GM23338 (cell line): ENCODE data around the gene CSF3.

Experiments used
- CREB1 ChIP-seq: fragments of 250-450 bp; sonication (Bioruptor Pico); IDR thresholded peaks from 2 replicates; pipeline ENCODE4 v1.5.0; 2020; ENCODE audit warnings: low read depth, mild to moderate bottlenecking, moderate library complexity
- EZH2 ChIP-seq: fragments of 200-600 bp; sonication (generic); IDR thresholded peaks from one replicate; pipeline ENCODE4 v1.8.0; 2017; ENCODE audit warnings: antibody characterized with exemption, mild to moderate bottlenecking, low read depth; ENCODE audit not compliant: unreplicated experiment
- EZH2phosphoT487 ChIP-seq: fragments of 200-600 bp; sonication (generic); IDR thresholded peaks from one replicate; pipeline ENCODE4 v1.8.1; 2018; ENCODE audit warnings: antibody characterized with exemption; ENCODE audit not compliant: unreplicated experiment
- JUNB ChIP-seq: IDR thresholded peaks from one replicate; pipeline ENCODE4 v1.6.1; 2016; ENCODE audit warnings: antibody characterized with exemption; ENCODE audit not compliant: unreplicated experiment
- NANOG ChIP-seq: IDR thresholded peaks from 2 replicates; pipeline ENCODE4 v1.6.1; 2016; ENCODE audit warnings: antibody characterized with exemption, borderline replicate concordance
- POLR2AphosphoS5 ChIP-seq: IDR thresholded peaks from 2 replicates; pipeline ENCODE4 v1.6.1; 2016; ENCODE audit warnings: antibody characterized with exemption, low read depth
- STAT1 ChIP-seq: IDR thresholded peaks from one replicate; pipeline ENCODE4 v1.6.1; 2016; ENCODE audit warnings: antibody characterized with exemption; ENCODE audit not compliant: unreplicated experiment
- ZNF114 ChIP-seq: fragments of 250-450 bp; sonication (Bioruptor Pico); IDR thresholded peaks from 2 replicates; pipeline ENCODE4 v1.5.0; 2020; ENCODE audit warnings: mild to moderate bottlenecking, moderate library complexity
- ZNF331 ChIP-seq: fragments of 250-450 bp; sonication (Bioruptor Pico); IDR thresholded peaks from 2 replicates; pipeline ENCODE4 v1.5.0; 2020; ENCODE audit warnings: low read depth, mild to moderate bottlenecking, moderate library complexity
- TF ChIP-seq, protein P1 (sequence below), 2 experiments: fragments of 200-600 bp in 1 of 2; sonication (generic) in 1 of 2; conservative IDR thresholded peaks; 2 replicates each; pipeline versions ENCODE4 v1.5.1 to v1.6.1; 2016 to 2017; ENCODE audit warnings: antibody characterized with exemption in 2 of 2, low read depth in 2 of 2, mild to moderate bottlenecking in 2 of 2, moderate library complexity in 1 of 2
- TF ChIP-seq, protein P2 (sequence below): IDR thresholded peaks from 2 replicates; pipeline ENCODE4 v1.6.1; 2016; ENCODE audit warnings: antibody characterized with exemption
- TF ChIP-seq, protein P3 (sequence below): IDR thresholded peaks from one replicate; pipeline ENCODE4 v1.6.1; 2018; ENCODE audit warnings: antibody characterized with exemption; ENCODE audit not compliant: unreplicated experiment
- TF ChIP-seq, protein P4 (sequence below): fragments of 250-450 bp; sonication (Bioruptor Pico); IDR thresholded peaks from 2 replicates; pipeline ENCODE4 v1.5.0; 2020; ENCODE audit warnings: mild to moderate bottlenecking, moderate library complexity

DNA sequence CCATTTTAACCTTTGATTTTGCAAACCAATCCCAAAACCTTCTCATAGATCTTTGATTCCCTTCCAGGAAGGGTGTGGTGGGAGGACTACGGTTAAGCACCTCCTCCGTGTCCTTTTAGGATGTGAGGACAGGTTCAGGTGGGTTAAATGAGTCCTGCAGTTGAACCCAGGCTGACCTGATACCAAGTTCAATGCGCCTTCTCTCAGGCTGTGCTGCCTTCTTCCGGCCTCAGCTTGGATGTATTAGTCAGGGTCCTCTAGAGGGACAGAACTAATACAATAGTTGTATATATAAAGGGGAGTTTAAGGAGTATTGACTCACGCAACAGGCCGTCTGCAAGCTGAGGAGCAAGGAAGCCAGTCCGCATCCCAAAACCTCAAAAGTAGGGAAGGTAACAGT is 10.5 kb upstream of the CSF3 start:
- TF ChIP-seq EZH2 (no peak), POLR2AphosphoS5 (no peak), EZH2phosphoT487 (no peak), JUNB (no peak), CREB1 (CRISPR knock-in tag) (no peak), NANOG (no peak), STAT1 (no peak), ZNF331 (CRISPR knock-in tag) (no peak), ZNF114 (CRISPR knock-in tag) (no peak)
- TF ChIP-seq, protein P1, sequence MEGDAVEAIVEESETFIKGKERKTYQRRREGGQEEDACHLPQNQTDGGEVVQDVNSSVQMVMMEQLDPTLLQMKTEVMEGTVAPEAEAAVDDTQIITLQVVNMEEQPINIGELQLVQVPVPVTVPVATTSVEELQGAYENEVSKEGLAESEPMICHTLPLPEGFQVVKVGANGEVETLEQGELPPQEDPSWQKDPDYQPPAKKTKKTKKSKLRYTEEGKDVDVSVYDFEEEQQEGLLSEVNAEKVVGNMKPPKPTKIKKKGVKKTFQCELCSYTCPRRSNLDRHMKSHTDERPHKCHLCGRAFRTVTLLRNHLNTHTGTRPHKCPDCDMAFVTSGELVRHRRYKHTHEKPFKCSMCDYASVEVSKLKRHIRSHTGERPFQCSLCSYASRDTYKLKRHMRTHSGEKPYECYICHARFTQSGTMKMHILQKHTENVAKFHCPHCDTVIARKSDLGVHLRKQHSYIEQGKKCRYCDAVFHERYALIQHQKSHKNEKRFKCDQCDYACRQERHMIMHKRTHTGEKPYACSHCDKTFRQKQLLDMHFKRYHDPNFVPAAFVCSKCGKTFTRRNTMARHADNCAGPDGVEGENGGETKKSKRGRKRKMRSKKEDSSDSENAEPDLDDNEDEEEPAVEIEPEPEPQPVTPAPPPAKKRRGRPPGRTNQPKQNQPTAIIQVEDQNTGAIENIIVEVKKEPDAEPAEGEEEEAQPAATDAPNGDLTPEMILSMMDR (conservative IDR thresholded peaks at IDR 0.05; ENCODE audit: low read depth in 2 of 2), result no peak
- TF ChIP-seq, protein P2, sequence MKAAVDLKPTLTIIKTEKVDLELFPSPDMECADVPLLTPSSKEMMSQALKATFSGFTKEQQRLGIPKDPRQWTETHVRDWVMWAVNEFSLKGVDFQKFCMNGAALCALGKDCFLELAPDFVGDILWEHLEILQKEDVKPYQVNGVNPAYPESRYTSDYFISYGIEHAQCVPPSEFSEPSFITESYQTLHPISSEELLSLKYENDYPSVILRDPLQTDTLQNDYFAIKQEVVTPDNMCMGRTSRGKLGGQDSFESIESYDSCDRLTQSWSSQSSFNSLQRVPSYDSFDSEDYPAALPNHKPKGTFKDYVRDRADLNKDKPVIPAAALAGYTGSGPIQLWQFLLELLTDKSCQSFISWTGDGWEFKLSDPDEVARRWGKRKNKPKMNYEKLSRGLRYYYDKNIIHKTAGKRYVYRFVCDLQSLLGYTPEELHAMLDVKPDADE, result no peak
- TF ChIP-seq, protein P3, sequence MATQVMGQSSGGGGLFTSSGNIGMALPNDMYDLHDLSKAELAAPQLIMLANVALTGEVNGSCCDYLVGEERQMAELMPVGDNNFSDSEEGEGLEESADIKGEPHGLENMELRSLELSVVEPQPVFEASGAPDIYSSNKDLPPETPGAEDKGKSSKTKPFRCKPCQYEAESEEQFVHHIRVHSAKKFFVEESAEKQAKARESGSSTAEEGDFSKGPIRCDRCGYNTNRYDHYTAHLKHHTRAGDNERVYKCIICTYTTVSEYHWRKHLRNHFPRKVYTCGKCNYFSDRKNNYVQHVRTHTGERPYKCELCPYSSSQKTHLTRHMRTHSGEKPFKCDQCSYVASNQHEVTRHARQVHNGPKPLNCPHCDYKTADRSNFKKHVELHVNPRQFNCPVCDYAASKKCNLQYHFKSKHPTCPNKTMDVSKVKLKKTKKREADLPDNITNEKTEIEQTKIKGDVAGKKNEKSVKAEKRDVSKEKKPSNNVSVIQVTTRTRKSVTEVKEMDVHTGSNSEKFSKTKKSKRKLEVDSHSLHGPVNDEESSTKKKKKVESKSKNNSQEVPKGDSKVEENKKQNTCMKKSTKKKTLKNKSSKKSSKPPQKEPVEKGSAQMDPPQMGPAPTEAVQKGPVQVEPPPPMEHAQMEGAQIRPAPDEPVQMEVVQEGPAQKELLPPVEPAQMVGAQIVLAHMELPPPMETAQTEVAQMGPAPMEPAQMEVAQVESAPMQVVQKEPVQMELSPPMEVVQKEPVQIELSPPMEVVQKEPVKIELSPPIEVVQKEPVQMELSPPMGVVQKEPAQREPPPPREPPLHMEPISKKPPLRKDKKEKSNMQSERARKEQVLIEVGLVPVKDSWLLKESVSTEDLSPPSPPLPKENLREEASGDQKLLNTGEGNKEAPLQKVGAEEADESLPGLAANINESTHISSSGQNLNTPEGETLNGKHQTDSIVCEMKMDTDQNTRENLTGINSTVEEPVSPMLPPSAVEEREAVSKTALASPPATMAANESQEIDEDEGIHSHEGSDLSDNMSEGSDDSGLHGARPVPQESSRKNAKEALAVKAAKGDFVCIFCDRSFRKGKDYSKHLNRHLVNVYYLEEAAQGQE, result no peak
- TF ChIP-seq, protein P4, sequence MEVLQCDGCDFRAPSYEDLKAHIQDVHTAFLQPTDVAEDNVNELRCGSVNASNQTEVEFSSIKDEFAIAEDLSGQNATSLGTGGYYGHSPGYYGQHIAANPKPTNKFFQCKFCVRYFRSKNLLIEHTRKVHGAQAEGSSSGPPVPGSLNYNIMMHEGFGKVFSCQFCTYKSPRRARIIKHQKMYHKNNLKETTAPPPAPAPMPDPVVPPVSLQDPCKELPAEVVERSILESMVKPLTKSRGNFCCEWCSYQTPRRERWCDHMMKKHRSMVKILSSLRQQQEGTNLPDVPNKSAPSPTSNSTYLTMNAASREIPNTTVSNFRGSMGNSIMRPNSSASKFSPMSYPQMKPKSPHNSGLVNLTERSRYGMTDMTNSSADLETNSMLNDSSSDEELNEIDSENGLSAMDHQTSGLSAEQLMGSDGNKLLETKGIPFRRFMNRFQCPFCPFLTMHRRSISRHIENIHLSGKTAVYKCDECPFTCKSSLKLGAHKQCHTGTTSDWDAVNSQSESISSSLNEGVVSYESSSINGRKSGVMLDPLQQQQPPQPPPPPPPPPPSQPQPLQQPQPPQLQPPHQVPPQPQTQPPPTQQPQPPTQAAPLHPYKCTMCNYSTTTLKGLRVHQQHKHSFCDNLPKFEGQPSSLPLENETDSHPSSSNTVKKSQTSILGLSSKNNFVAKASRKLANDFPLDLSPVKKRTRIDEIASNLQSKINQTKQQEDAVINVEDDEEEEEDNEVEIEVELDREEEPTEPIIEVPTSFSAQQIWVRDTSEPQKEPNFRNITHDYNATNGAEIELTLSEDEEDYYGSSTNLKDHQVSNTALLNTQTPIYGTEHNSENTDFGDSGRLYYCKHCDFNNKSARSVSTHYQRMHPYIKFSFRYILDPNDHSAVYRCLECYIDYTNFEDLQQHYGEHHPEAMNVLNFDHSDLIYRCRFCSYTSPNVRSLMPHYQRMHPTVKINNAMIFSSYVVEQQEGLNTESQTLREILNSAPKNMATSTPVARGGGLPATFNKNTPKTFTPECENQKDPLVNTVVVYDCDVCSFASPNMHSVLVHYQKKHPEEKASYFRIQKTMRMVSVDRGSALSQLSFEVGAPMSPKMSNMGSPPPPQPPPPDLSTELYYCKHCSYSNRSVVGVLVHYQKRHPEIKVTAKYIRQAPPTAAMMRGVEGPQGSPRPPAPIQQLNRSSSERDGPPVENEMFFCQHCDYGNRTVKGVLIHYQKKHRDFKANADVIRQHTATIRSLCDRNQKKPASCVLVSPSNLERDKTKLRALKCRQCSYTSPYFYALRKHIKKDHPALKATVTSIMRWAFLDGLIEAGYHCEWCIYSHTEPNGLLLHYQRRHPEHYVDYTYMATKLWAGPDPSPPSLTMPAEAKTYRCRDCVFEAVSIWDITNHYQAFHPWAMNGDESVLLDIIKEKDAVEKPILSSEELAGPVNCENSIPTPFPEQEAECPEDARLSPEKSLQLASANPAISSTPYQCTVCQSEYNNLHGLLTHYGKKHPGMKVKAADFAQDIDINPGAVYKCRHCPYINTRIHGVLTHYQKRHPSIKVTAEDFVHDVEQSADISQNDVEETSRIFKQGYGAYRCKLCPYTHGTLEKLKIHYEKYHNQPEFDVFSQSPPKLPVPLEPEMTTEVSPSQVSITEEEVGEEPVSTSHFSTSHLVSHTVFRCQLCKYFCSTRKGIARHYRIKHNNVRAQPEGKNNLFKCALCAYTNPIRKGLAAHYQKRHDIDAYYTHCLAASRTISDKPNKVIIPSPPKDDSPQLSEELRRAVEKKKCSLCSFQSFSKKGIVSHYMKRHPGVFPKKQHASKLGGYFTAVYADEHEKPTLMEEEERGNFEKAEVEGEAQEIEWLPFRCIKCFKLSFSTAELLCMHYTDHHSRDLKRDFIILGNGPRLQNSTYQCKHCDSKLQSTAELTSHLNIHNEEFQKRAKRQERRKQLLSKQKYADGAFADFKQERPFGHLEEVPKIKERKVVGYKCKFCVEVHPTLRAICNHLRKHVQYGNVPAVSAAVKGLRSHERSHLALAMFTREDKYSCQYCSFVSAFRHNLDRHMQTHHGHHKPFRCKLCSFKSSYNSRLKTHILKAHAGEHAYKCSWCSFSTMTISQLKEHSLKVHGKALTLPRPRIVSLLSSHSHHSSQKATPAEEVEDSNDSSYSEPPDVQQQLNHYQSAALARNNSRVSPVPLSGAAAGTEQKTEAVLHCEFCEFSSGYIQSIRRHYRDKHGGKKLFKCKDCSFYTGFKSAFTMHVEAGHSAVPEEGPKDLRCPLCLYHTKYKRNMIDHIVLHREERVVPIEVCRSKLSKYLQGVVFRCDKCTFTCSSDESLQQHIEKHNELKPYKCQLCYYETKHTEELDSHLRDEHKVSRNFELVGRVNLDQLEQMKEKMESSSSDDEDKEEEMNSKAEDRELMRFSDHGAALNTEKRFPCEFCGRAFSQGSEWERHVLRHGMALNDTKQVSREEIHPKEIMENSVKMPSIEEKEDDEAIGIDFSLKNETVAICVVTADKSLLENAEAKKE (CRISPR knock-in tag), result no peak
